EH (cell line): Measurements from ENCODE around the gene ZNF808.
"Not testable (repeated sequence)": the region's sequence is repeated elsewhere in the genome, so short reads cannot be mapped to it uniquely, and the experiment has no call there.

Experiments
- DNase-seq: peaks from one replicate; pipeline ENCODE4 v3.0.0-alpha.2; 2015; ENCODE audit warnings: low read depth

The ZNF808 gene

DNA sequence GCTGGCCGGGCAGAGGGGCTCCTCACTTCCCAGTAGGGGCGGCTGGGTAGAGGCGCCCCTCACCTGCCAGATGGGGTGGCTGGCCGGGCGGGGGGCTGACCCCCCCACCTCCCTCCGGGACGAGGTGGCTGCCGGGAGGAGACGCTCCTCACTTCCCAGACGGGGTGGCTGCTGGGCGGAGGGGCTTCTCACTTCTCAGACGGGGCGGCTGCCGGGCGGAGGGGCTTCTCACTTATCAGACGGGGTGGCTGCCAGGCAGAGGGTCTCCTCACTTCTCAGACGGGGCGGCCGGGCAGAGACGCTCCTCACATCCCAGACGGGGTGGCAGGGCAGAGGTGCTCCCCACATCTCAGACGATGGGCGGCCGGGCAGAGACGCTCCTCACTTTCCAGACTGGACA lies 66.0 kb downstream of the ZNF808 start:
- not testable (repeated sequence) for DNase-seq

GRCh38 chr19:52599241-52599640 lies 71.8 kb downstream of the ZNF808 start:
- DNase-seq = no peak

- no peak for DNase-seq
These were observed 73.2 kb downstream of the ZNF808 start for GRCh38 chr19:52600639-52601024.

GRCh38 chr19:52601025-52601973 lies 73.8 kb downstream of the ZNF808 start:
- peak; percentile 94 for DNase-seq

DNA sequence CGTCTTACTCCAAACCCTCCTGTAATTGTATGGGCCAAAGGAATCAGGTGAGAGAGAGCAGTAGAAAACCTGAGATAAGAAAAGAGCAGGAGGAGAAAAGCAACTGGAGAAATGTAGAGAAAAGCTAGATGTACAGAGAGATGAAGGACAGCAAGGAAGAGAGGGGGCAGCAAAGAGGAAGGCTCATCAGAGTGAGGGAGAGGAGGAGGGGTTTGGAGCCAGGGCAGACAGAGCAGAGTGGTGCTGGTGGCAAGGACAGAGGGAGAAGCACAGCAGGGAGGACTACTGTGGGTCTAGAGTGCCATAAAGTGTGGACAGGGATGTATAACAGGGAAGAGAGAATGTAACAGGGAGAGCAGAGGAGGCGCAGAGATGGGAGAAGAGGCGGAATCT lies 74.5 kb downstream of the ZNF808 start:
- DNase-seq = peak; percentile 44

DNA sequence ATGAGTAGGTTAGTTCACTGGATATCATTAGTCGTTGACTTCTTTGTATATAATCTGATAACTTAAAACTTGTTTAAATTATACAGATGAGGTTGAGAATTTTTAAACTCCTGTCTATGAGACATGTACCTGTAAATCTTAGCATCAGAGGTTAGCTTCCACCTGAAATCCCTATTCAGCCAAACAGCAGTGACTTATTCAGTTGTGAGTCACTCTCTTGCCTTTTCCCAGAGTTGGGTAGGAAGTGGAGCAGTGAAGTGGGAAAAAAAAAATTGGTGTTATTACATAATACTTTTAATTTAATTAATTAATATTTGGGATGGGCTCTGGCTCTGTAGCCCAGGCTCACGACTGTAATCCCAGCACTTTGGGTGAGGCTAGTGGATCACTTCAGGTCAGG lies 75.5 kb downstream of the ZNF808 start:
- no peak for DNase-seq

DNA sequence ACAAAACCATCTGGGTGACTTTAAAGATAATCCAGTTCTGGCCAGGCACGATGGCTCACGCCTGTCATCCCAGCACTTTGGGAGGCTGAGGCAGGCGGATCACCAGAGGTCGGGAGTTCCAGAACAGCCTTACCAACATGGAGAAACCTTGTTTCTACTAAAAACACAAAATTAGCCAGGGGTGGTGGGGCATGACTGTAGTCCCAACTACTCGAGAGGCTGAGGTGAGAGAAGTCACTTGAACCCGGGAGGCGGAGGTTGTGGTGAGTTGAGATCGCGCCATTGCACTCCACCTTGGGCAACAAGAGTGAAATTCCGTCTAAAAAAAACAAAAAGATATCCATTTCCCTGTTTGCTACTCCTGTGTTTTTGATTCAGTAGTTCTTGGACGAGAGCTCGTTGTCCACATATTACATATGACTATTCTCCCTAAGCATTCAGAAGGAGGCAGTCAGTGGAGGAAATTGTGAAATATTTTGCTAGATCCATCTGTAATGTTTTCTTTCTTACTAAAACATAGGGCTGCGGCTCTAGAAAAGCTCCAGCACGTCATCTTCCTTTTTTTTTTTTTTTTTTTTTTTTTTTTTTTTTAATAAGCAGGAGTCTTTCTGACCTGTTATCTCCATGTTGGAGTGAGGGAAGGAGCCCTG lies 76.2 kb downstream of the ZNF808 start:
- DNase-seq = peak; percentile 30
